ENCODE measurements around the gene MGAT5. TPM values are rescaled to one million over a fixed set of nuclear protein-coding genes. Genes with fewer than 3 reads are reported as not detected.

MGAT5 gene
- total and polyA plus RNA-seq, 4 donors = 3.6 to 53.7 (median 31.3) TPM

GRCh38 chr2:134206573-134206972, 47.3 kb upstream of the MGAT5 start:
- H3K27me3 ChIP-seq (ENCODE audit: control insufficient read depth in 3 of 3, insufficient read depth in 3 of 3, low read length in 2 of 3) = no peaks in the 10 kb centered on the region
- H3K4me1 ChIP-seq (ENCODE audit: control insufficient read depth in 5 of 5, insufficient read depth in 5 of 5, low read length in 5 of 5) = peaks cover 0 to 51% (median 5%) of the 10 kb centered on the region in 5 donors
- no peak overlapping the region for H3K9ac ChIP-seq (ENCODE audit: insufficient read depth in 1 of 2, low read length in 2 of 2)
- H3K36me3 ChIP-seq (ENCODE audit: control insufficient read depth in 4 of 4, insufficient read depth in 4 of 4, low read length in 4 of 4) = no peaks in the 10 kb centered on the region
- no peak overlapping the region for H3K4me3 ChIP-seq
- WGBS, 2 donors = 78 to 86% methylated on average over 5 of the region's 5 CpGs
- TF ChIP-seq CTCF (IDR thresholded peaks at IDR 0.05; ENCODE audit: control extremely low read depth, extremely low read depth) = no peak
- DNase-seq (no peak), ATAC-seq (ENCODE audit: insufficient read depth, low FRiP score) (no peak)
- peak overlapping the region in 1 of 2 donors; percentile 35 for H3K27ac ChIP-seq (ENCODE audit: low read depth in 1 of 2, low read length in 1 of 2)
- no peaks in the 10 kb centered on the region for H3K9me3 ChIP-seq (ENCODE audit: control insufficient read depth in 4 of 4, insufficient read depth in 3 of 4, low read length in 3 of 4)

DNA sequence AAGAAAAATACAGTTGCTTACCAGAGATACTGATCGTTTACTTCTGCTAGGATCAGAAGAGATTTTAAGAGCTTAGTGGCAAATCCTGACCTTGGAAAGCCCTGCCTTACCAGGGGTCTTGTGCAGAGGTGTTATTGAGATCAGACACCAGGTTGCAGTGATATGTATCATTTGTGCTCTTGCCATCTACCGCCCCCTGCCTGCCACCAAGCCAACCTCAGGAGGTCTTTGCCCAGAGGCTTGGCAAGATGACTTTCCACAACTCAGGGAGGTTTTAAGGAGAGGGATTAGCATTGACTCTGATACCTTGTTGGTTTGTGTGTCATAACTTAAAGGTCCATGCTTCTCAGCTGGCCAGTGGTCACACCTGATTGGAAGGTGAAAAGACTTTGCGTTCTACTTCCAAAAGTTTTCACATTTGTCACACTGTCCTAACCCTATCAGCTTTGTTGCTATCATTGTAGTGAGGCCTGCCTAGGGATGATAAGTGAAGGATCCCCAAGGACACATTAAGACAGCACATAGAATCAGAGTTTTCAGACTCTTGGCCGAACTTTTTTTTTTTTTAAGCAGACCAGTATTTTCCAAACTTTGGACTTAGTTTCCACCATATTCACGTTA, 46.2 kb upstream of the MGAT5 start:
- Histone ChIP-seq H3K9me3 (ENCODE audit: control insufficient read depth in 4 of 4, insufficient read depth in 3 of 4, low read length in 3 of 4) (no peaks in the 10 kb centered on the region), H3K27ac (ENCODE audit: low read depth in 1 of 2, low read length in 1 of 2) (peak overlapping the region in 1 of 2 donors; percentile 26), H3K36me3 (ENCODE audit: control insufficient read depth in 4 of 4, insufficient read depth in 4 of 4, low read length in 4 of 4) (no peaks in the 10 kb centered on the region), H3K9ac (ENCODE audit: insufficient read depth in 1 of 2, low read length in 2 of 2) (no peak overlapping the region), H3K4me3 (no peak overlapping the region), H3K27me3 (ENCODE audit: control insufficient read depth in 3 of 3, insufficient read depth in 3 of 3, low read length in 2 of 3) (no peaks in the 10 kb centered on the region), H3K4me1 (ENCODE audit: control insufficient read depth in 5 of 5, insufficient read depth in 5 of 5, low read length in 5 of 5) (peaks cover 0 to 46% (median 5%) of the 10 kb centered on the region in 5 donors)
- WGBS, 2 donors = 67 to 70% methylated on average over 5 of the region's 5 CpGs
- ATAC-seq (ENCODE audit: insufficient read depth, low FRiP score) (peak; percentile 58), DNase-seq (peak; percentile 24 to 57 (median 41))
- TF ChIP-seq CTCF (IDR thresholded peaks at IDR 0.05; ENCODE audit: control extremely low read depth, extremely low read depth) = peak; percentile 53

DNA sequence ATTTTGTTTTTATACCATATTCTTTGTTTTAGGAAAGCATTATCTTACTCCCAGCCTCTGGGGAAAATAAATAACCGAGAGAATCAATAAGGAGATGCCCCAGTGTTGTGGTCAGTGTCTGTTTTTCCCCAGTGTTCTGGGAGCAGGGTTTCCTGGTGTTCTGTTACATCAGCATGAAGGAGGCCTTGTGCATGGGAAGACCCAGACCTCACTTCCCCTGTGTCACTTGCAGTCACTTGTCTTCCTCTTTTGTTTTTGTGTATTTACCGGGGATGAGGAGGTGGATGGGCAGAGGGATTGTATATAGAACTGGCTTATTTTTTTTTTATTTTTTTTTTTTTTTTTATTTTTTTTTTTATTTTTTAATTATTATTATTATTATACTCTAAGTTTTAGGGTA, 45.0 kb upstream of the MGAT5 start:
- 37 to 55% methylated on average over 2 of the region's 2 CpGs for WGBS, 2 donors
- Histone ChIP-seq H3K4me3 (no peak overlapping the region), H3K27ac (ENCODE audit: low read depth in 1 of 2, low read length in 1 of 2) (no peak overlapping the region), H3K4me1 (ENCODE audit: control insufficient read depth in 5 of 5, insufficient read depth in 5 of 5, low read length in 5 of 5) (peaks cover 0 to 48% (median 5%) of the 10 kb centered on the region in 5 donors), H3K9ac (ENCODE audit: insufficient read depth in 1 of 2, low read length in 2 of 2) (no peak overlapping the region), H3K36me3 (ENCODE audit: control insufficient read depth in 4 of 4, insufficient read depth in 4 of 4, low read length in 4 of 4) (no peaks in the 10 kb centered on the region), H3K9me3 (ENCODE audit: control insufficient read depth in 4 of 4, insufficient read depth in 3 of 4, low read length in 3 of 4) (no peaks in the 10 kb centered on the region), H3K27me3 (ENCODE audit: control insufficient read depth in 3 of 3, insufficient read depth in 3 of 3, low read length in 2 of 3) (no peaks in the 10 kb centered on the region)
- no peak for TF ChIP-seq CTCF (IDR thresholded peaks at IDR 0.05; ENCODE audit: control extremely low read depth, extremely low read depth)
- ATAC-seq (ENCODE audit: insufficient read depth, low FRiP score) = no peak
- no peak for DNase-seq

GRCh38 chr2:134212746-134213145, 41.1 kb upstream of the MGAT5 start:
- no peak overlapping the region for H3K9ac ChIP-seq (ENCODE audit: insufficient read depth in 1 of 2, low read length in 2 of 2)
- H3K27ac ChIP-seq (ENCODE audit: low read depth in 1 of 2, low read length in 1 of 2) = no peak overlapping the region
- no peak overlapping the region for H3K4me3 ChIP-seq
- no peak for TF ChIP-seq CTCF (IDR thresholded peaks at IDR 0.05; ENCODE audit: control extremely low read depth, extremely low read depth)
- no peaks in the 10 kb centered on the region for H3K36me3 ChIP-seq (ENCODE audit: control insufficient read depth in 4 of 4, insufficient read depth in 4 of 4, low read length in 4 of 4)
- H3K27me3 ChIP-seq (ENCODE audit: control insufficient read depth in 3 of 3, insufficient read depth in 3 of 3, low read length in 2 of 3) = no peaks in the 10 kb centered on the region
- H3K9me3 ChIP-seq (ENCODE audit: control insufficient read depth in 4 of 4, insufficient read depth in 3 of 4, low read length in 3 of 4) = no peaks in the 10 kb centered on the region
- H3K4me1 ChIP-seq (ENCODE audit: control insufficient read depth in 5 of 5, insufficient read depth in 5 of 5, low read length in 5 of 5) = peaks cover 0 to 37% (median 0%) of the 10 kb centered on the region in 5 donors
- ATAC-seq (ENCODE audit: insufficient read depth, low FRiP score) = no peak
- DNase-seq = no peak
- 88 to 93% methylated on average over 3 of the region's 3 CpGs for WGBS, 2 donors
